ENCODE measurements around the gene DPP6.

Gene DPP6

DNA sequence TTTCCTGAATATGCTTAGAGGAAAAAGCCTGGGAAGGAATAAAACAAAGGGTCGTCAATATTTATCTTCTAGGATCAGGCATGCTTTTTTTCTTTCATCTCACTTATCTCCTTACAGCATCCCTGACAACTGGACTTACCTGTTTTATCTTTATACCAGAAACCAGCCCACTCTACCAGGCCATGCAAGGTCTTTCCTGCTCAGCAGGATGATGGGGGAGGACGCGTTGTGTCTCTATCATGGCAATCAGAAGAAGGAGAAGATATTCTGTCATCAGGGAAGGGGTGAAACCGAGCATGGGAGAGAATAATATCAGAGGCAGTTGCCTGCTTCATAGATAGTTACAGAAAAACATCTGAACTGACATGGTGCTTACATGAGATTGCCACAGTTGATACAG is 445.6 kb downstream of the DPP6 start:
- Histone ChIP-seq H3K36me3 (ENCODE audit: control insufficient read depth, insufficient read depth, low read length) (no peaks in the 10 kb centered on the region), H3K9me3 (ENCODE audit: control insufficient read depth, insufficient read depth, low read length) (no peaks in the 10 kb centered on the region), H3K4me1 (ENCODE audit: control insufficient read depth, insufficient read depth, low read length) (no peaks in the 10 kb centered on the region), H3K9ac (ENCODE audit: low read depth, low read length) (no peak overlapping the region), H3K27me3 (ENCODE audit: control insufficient read depth, insufficient read depth, low read length) (no peaks in the 10 kb centered on the region), H3K4me3 (ENCODE audit: low read depth, low read length) (no peak overlapping the region)

DNA sequence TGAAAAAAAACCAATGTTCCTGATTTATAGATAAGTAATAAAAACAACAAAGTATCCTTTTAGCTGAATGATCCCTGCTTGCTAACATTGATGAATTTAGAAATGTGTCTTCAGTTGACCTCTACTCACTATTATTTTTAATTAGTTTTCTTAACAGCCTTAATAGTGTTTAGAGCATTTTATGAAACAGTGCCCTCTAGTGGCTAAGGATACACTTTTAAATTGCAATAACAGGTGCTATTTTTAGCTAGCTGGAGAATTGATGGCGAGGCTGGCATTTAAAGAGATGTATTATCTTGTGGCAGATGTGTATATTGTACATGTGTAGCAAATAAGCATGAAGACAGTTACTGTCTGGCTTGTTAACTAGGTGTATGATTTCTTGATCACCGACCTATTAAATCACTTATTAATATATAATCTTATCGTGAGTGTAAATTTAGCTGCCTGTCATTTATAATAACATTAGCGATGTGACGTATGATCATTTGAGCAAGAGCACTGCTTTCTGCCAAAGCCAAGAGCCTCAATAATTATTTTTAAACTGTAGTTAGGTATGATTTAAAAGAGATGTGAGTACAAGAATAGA is 451.9 kb downstream of the DPP6 start:
- no peak overlapping the region for H3K4me3 ChIP-seq (ENCODE audit: low read depth, low read length)

DNA sequence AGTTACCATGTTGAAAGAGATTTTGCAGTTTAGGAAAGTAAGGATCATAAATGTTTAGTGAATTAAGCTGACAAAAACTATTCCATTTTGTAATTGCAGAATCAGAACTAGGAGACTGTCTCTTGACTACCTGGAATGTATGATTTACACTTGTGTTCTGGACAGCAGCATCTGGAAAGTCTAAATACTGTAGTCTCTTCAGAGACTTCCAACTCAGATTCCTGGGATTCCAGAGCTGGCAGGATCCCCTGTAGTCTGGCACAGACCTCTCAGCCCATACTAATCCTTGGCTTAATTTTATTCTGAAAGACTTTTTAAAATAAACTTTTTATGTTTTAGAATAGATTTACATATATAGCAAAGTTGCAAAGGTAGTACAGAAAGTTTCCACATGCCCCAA is 452.7 kb downstream of the DPP6 start:
- Histone ChIP-seq H3K4me3 (ENCODE audit: low read depth, low read length) (no peak overlapping the region), H3K9ac (ENCODE audit: low read depth, low read length) (no peak overlapping the region), H3K36me3 (ENCODE audit: control insufficient read depth, insufficient read depth, low read length) (no peaks in the 10 kb centered on the region), H3K27me3 (ENCODE audit: control insufficient read depth, insufficient read depth, low read length) (no peaks in the 10 kb centered on the region), H3K9me3 (ENCODE audit: control insufficient read depth, insufficient read depth, low read length) (no peaks in the 10 kb centered on the region), H3K4me1 (ENCODE audit: control insufficient read depth, insufficient read depth, low read length) (no peaks in the 10 kb centered on the region)

More for the DNA sequence above, 451.9 kb downstream of the DPP6 start:
- H3K27me3 ChIP-seq (ENCODE audit: control insufficient read depth, insufficient read depth, low read length), result no peaks in the 10 kb centered on the region
- H3K9ac ChIP-seq (ENCODE audit: low read depth, low read length), result no peak overlapping the region
- no peaks in the 10 kb centered on the region for H3K36me3 ChIP-seq (ENCODE audit: control insufficient read depth, insufficient read depth, low read length)
- H3K4me1 ChIP-seq (ENCODE audit: control insufficient read depth, insufficient read depth, low read length), result no peaks in the 10 kb centered on the region
- H3K9me3 ChIP-seq (ENCODE audit: control insufficient read depth, insufficient read depth, low read length), result no peaks in the 10 kb centered on the region

DNA sequence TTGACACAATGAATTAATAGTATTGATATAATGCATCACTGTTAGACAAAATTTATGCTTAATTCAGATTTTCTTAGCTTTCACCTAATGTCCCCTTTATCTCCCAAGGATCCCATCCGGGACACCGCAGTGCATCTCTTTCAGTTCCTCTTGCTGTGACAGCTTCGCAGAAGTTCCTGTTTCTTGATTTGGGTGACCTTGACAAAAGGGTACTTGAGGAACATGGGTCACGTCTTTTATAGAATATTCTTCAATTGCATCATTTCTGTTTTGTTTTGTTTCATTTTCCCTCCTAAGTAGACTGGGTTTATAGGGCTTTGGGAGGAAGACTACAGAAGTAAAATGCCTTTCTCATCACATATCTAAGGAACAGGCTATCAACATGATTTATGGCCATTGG is 453.2 kb downstream of the DPP6 start:
- Histone ChIP-seq H3K27me3 (ENCODE audit: control insufficient read depth, insufficient read depth, low read length) (no peaks in the 10 kb centered on the region), H3K4me3 (ENCODE audit: low read depth, low read length) (no peak overlapping the region), H3K36me3 (ENCODE audit: control insufficient read depth, insufficient read depth, low read length) (no peaks in the 10 kb centered on the region), H3K9ac (ENCODE audit: low read depth, low read length) (no peak overlapping the region), H3K9me3 (ENCODE audit: control insufficient read depth, insufficient read depth, low read length) (no peaks in the 10 kb centered on the region), H3K4me1 (ENCODE audit: control insufficient read depth, insufficient read depth, low read length) (no peaks in the 10 kb centered on the region)

DNA sequence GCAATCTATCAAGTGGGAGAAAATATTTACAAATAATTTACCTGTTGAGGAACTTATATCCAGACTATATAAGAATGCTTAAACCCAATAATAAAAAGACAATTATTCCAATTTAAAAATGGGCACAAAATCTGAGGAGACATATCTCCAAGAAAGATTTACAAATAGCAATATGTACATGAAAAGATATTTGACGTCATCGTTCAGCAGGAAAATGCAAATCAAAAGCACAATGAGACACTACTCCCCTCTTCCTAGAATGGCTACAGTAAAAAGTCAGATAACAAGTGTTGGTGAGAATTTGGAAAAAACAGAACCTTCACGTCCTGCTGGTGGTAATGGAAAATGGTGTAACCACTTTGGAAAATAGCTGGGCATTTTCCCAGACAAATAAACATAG is 457.0 kb downstream of the DPP6 start:
- Histone ChIP-seq H3K27me3 (ENCODE audit: control insufficient read depth, insufficient read depth, low read length) (no peaks in the 10 kb centered on the region), H3K4me3 (ENCODE audit: low read depth, low read length) (no peak overlapping the region), H3K9me3 (ENCODE audit: control insufficient read depth, insufficient read depth, low read length) (no peaks in the 10 kb centered on the region), H3K36me3 (ENCODE audit: control insufficient read depth, insufficient read depth, low read length) (no peaks in the 10 kb centered on the region), H3K4me1 (ENCODE audit: control insufficient read depth, insufficient read depth, low read length) (no peaks in the 10 kb centered on the region), H3K9ac (ENCODE audit: low read depth, low read length) (no peak overlapping the region)

DNA sequence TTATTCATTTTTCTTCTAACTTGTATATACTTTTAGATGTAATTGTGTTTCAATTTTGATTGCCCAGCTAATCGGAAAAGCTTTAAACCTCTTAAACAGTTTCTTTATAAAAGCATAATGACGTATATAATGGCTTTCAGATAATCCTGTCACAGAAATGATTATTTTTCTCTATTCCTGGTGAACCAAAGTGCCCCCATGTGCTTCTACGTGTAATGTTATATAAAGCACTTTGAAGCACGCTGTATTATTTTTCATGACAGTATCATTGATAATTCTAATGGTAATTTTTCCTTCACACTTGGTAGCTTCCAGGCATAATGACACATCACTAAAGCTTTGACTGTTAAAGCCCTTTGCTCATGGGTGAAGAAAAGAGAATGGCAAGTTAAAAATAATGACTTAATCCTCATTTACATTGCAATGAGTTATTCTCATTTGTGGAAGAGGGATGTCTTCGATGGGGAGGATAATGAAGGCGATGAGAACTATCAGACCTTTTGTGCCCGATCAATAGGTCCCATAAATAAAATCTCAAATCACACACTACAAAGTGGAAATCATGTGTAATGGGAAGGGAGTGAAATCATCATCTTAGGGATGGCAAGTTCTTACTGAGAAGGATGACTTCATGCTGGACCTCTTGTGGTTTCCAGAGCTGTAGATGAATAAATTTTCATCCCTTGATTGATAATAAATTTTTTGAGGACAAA is 460.1 kb downstream of the DPP6 start:
- no peaks in the 10 kb centered on the region for H3K4me1 ChIP-seq (ENCODE audit: control insufficient read depth, insufficient read depth, low read length)
- H3K9ac ChIP-seq (ENCODE audit: low read depth, low read length), result no peak overlapping the region
- no peaks in the 10 kb centered on the region for H3K36me3 ChIP-seq (ENCODE audit: control insufficient read depth, insufficient read depth, low read length)
- no peaks in the 10 kb centered on the region for H3K9me3 ChIP-seq (ENCODE audit: control insufficient read depth, insufficient read depth, low read length)
- no peaks in the 10 kb centered on the region for H3K27me3 ChIP-seq (ENCODE audit: control insufficient read depth, insufficient read depth, low read length)
- no peak overlapping the region for H3K4me3 ChIP-seq (ENCODE audit: low read depth, low read length)

DNA sequence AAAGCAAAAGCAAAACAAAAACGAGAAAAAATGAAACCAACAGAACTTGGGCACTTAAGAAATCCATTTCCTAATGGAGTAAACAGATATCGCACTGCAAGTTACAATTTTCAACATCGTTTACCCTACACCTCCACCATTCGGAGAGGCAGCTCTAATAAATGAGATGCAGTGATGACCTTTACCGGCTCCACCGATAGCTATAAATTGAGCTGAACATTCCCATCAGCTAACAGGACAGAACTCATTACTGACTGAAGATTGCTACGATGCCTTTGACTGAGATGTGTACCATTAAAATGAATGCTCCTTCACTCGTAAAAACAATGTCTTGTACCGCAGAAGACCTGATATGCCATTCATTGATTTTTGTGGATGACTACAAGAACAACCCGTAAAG is 465.6 kb downstream of the DPP6 start:
- H3K9me3 ChIP-seq (ENCODE audit: control insufficient read depth, insufficient read depth, low read length), result no peaks in the 10 kb centered on the region
- no peaks in the 10 kb centered on the region for H3K36me3 ChIP-seq (ENCODE audit: control insufficient read depth, insufficient read depth, low read length)
- no peaks in the 10 kb centered on the region for H3K4me1 ChIP-seq (ENCODE audit: control insufficient read depth, insufficient read depth, low read length)
- H3K27me3 ChIP-seq (ENCODE audit: control insufficient read depth, insufficient read depth, low read length), result no peaks in the 10 kb centered on the region
- no peak overlapping the region for H3K4me3 ChIP-seq (ENCODE audit: low read depth, low read length)
- no peak overlapping the region for H3K9ac ChIP-seq (ENCODE audit: low read depth, low read length)

DNA sequence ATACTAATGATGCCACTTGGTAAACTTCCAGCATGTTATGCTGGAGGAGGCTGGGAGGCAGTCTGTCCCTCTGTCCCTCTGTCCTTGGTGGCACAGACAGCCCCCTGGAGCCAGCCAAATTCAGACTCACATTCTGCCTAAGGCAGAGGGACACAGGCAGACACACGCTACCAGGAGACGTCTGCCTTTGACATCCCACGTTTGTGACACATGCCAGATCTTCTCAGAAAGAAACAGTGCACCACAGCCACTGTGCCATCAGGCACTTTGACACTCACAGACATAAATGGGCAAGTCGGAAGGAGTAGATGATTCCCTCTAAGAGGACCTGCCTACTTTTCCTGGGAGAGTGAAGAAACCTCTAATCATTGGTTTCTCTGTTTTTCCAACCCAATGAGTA is 467.0 kb downstream of the DPP6 start:
- no peak overlapping the region for H3K9ac ChIP-seq (ENCODE audit: low read depth, low read length)
- no peak overlapping the region for H3K4me3 ChIP-seq (ENCODE audit: low read depth, low read length)
- H3K36me3 ChIP-seq (ENCODE audit: control insufficient read depth, insufficient read depth, low read length), result no peaks in the 10 kb centered on the region
- no peaks in the 10 kb centered on the region for H3K27me3 ChIP-seq (ENCODE audit: control insufficient read depth, insufficient read depth, low read length)
- H3K4me1 ChIP-seq (ENCODE audit: control insufficient read depth, insufficient read depth, low read length), result no peaks in the 10 kb centered on the region
- H3K9me3 ChIP-seq (ENCODE audit: control insufficient read depth, insufficient read depth, low read length), result no peaks in the 10 kb centered on the region

DNA sequence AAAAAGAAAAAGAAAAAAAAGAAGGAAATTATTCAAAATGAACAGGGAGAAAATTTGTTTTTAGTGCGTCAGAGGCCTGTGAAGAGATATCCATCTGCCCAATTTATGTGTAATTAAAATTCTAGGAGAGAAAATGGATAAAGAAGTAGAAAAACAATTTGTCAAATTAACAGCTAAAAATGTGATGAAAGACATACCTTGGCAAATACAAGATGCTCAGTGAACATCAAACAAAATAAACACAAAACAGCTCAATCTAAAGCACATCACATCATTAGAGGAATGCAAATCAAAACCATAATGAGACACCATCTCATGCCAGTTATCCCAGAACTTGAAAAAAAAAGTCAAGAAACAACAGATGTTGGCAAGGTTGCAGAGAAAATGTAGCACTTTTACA is 477.9 kb downstream of the DPP6 start:
- H3K9me3 ChIP-seq (ENCODE audit: control insufficient read depth, insufficient read depth, low read length), result no peaks in the 10 kb centered on the region
- H3K4me1 ChIP-seq (ENCODE audit: control insufficient read depth, insufficient read depth, low read length), result no peaks in the 10 kb centered on the region

DNA sequence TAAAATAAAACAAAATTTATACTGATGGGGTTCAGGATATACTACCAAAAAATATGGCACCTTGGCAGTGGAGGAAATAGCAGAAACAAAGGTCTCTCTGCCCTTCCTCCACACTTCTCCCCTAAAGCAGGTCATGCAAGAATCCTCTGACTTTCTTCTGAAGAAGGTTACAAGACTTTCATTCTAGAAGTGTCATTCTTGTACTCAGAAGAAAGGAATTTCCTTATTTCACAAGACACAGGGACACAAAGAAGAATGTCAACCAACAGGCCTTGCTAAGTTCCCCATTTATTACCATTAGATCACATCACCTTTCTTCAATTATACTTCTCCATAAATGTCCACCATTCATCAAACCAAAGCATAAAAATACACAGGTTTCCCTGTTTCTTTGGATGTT is 480.6 kb downstream of the DPP6 start:
- Histone ChIP-seq H3K27me3 (ENCODE audit: control insufficient read depth, insufficient read depth, low read length) (no peaks in the 10 kb centered on the region), H3K9ac (ENCODE audit: low read depth, low read length) (no peak overlapping the region), H3K36me3 (ENCODE audit: control insufficient read depth, insufficient read depth, low read length) (no peaks in the 10 kb centered on the region), H3K9me3 (ENCODE audit: control insufficient read depth, insufficient read depth, low read length) (no peaks in the 10 kb centered on the region), H3K4me1 (ENCODE audit: control insufficient read depth, insufficient read depth, low read length) (no peaks in the 10 kb centered on the region), H3K4me3 (ENCODE audit: low read depth, low read length) (no peak overlapping the region)

More for the DNA sequence above, 477.9 kb downstream of the DPP6 start:
- Histone ChIP-seq H3K27me3 (ENCODE audit: control insufficient read depth, insufficient read depth, low read length) (no peaks in the 10 kb centered on the region), H3K9ac (ENCODE audit: low read depth, low read length) (no peak overlapping the region), H3K36me3 (ENCODE audit: control insufficient read depth, insufficient read depth, low read length) (no peaks in the 10 kb centered on the region), H3K4me3 (ENCODE audit: low read depth, low read length) (no peak overlapping the region)

DNA sequence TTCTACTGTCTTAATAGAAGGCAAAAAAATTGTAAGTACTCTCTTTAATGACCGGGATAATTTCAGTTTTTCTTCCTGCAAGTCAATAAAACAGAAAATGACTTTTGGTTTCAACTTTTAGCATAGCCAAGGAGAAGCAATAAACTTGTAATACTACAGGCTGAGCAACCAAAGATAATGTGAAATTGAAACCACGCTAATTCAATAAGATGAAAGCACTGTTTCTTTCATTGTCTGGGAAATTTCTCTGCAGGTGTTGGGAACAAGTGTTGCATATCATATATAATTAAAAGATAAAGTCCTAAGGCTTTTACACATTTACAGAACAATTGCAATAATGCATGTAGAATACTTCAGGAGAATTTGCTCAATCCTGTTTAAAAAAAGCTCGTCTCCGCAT is 488.4 kb downstream of the DPP6 start:
- Histone ChIP-seq H3K4me3 (ENCODE audit: low read depth, low read length) (no peak overlapping the region), H3K9me3 (ENCODE audit: control insufficient read depth, insufficient read depth, low read length) (no peaks in the 10 kb centered on the region), H3K4me1 (ENCODE audit: control insufficient read depth, insufficient read depth, low read length) (no peaks in the 10 kb centered on the region), H3K9ac (ENCODE audit: low read depth, low read length) (no peak overlapping the region), H3K36me3 (ENCODE audit: control insufficient read depth, insufficient read depth, low read length) (no peaks in the 10 kb centered on the region), H3K27me3 (ENCODE audit: control insufficient read depth, insufficient read depth, low read length) (no peaks in the 10 kb centered on the region)

DNA sequence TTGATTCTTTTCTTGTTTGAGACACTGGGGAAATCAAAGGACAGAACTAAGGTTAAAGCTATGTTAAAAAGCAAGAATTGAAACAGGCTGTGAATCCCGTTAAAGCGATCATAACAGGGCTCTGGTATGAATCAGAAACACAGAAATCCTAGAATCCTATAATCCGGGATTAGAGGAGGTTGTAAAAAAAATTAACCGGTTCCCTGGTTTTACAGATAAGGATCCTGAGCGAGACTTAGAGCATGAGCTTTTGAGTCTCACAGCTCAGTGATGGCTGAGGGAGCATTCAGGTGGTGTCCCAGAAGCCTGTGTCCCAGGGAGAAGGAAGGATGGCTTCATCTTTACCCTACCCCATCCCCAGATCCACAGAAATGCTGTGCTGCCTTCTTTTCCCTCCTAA is 489.4 kb downstream of the DPP6 start:
- no peaks in the 10 kb centered on the region for H3K4me1 ChIP-seq (ENCODE audit: control insufficient read depth, insufficient read depth, low read length)
- no peak overlapping the region for H3K9ac ChIP-seq (ENCODE audit: low read depth, low read length)
- no peaks in the 10 kb centered on the region for H3K36me3 ChIP-seq (ENCODE audit: control insufficient read depth, insufficient read depth, low read length)
- no peaks in the 10 kb centered on the region for H3K27me3 ChIP-seq (ENCODE audit: control insufficient read depth, insufficient read depth, low read length)
- no peaks in the 10 kb centered on the region for H3K9me3 ChIP-seq (ENCODE audit: control insufficient read depth, insufficient read depth, low read length)
- no peak overlapping the region for H3K4me3 ChIP-seq (ENCODE audit: low read depth, low read length)
